Measurements from ENCODE around the gene G6PD. TPM values are rescaled to one million over a fixed set of nuclear protein-coding genes. Genes with fewer than 3 reads are reported as not detected.
"Not testable (repeated sequence)": the region's sequence is repeated elsewhere in the genome, so short reads cannot be mapped to it uniquely, and the experiment has no call there.

G6PD gene
- 52.3 TPM for total RNA-seq

GRCh38 chrX:154546354-154547244 lies at the start of gene G6PD:
Gene G6PD (minus strand): TSS chrX:154546846. CDS start chrX:154546155, 691 bp downstream.
- no peak for DNase-seq (ENCODE audit: low spot score)

GRCh38 chrX:154595559-154596249 lies 49.1 kb upstream of the G6PD start:
- no peak for DNase-seq (ENCODE audit: low spot score)

GRCh38 chrX:154594491-154594890 lies 47.8 kb upstream of the G6PD start:
- DNase-seq (ENCODE audit: low spot score) = no peak

- DNase-seq (ENCODE audit: low spot score) = no peak
These were observed 46.6 kb upstream of the G6PD start for GRCh38 chrX:154593201-154593600.

- DNase-seq (ENCODE audit: low spot score) = no peak
These were observed 45.9 kb upstream of the G6PD start for GRCh38 chrX:154592505-154592904.

GRCh38 chrX:154590415-154590814 lies 43.8 kb upstream of the G6PD start:
- not testable (repeated sequence) for DNase-seq (ENCODE audit: low spot score)

- not testable (repeated sequence) for DNase-seq (ENCODE audit: low spot score)
These were observed 38.0 kb upstream of the G6PD start, which contains the start of gene CTAG1A for GRCh38 chrX:154584585-154585183. Gene CTAG1A (plus strand): TSS chrX:154585133. CDS start chrX:154585207, 74 bp downstream.

- DNase-seq (ENCODE audit: low spot score) = not testable (repeated sequence)
These were observed 36.3 kb upstream of the G6PD start for GRCh38 chrX:154582994-154583393.

GRCh38 chrX:154575076-154575475 lies 28.4 kb upstream of the G6PD start:
- not testable (repeated sequence) for DNase-seq (ENCODE audit: low spot score)

GRCh38 chrX:154573061-154573460 lies 26.4 kb upstream of the G6PD start:
- DNase-seq (ENCODE audit: low spot score) = not testable (repeated sequence)

- not testable (repeated sequence) for DNase-seq (ENCODE audit: low spot score)
These were observed 23.7 kb upstream of the G6PD start for GRCh38 chrX:154570361-154570760.

- DNase-seq (ENCODE audit: low spot score) = not testable (repeated sequence)
These were observed 15.6 kb upstream of the G6PD start for GRCh38 chrX:154562295-154562694.

GRCh38 chrX:154560326-154560725 lies 13.7 kb upstream of the G6PD start:
- DNase-seq (ENCODE audit: low spot score) = not testable (repeated sequence)

GRCh38 chrX:154558896-154559295 lies 12.2 kb upstream of the G6PD start:
- not testable (repeated sequence) for DNase-seq (ENCODE audit: low spot score)

GRCh38 chrX:154558060-154558690 lies 11.5 kb upstream of the G6PD start:
- not testable (repeated sequence) for DNase-seq (ENCODE audit: low spot score)

- not testable (repeated sequence) for DNase-seq (ENCODE audit: low spot score)
These were observed 5.6 kb upstream of the G6PD start for GRCh38 chrX:154552112-154552806.

GRCh38 chrX:154549766-154550165 lies 3.1 kb upstream of the G6PD start:
- no peak for DNase-seq (ENCODE audit: low spot score)

- DNase-seq (ENCODE audit: low spot score) = no peak
These were observed 1.3 kb upstream of the G6PD start for GRCh38 chrX:154548028-154548316.

GRCh38 chrX:154547245-154548027 lies 790 bp upstream of the G6PD start, which contains the start of gene IKBKG:
Gene IKBKG (plus strand): TSS chrX:154547620. CDS start chrX:154552003, 4,383 bp downstream.
- peak; percentile 91 for DNase-seq (ENCODE audit: low spot score)

GRCh38 chrX:154545673-154546274 lies 872 bp downstream of the G6PD start:
- DNase-seq (ENCODE audit: low spot score) = no peak
